Fibroblast of lung (primary cell): ENCODE data around the gene TRERF1.

Experiments
- EZH2 ChIP-seq: IDR thresholded peaks from 2 replicates; pipeline ENCODE4 v1.5.1; 2012; ENCODE audit warnings: low read length, control low read depth, mild to moderate bottlenecking; ENCODE audit errors: missing control alignments
- TF ChIP-seq, protein P1 (sequence below), 2 donors: IDR thresholded peaks in 1 of 2; conservative IDR thresholded peaks in 1 of 2; 1 replicate in 1 of 2; 2 replicates in 1 of 2; pipeline ENCODE4 v1.5.1; 2011 to 2012; ENCODE audit warnings: low read length in 2 of 2, control low read depth in 1 of 2, inconsistent platforms in 1 of 2, low read depth in 1 of 2, mild to moderate bottlenecking in 1 of 2

DNA sequence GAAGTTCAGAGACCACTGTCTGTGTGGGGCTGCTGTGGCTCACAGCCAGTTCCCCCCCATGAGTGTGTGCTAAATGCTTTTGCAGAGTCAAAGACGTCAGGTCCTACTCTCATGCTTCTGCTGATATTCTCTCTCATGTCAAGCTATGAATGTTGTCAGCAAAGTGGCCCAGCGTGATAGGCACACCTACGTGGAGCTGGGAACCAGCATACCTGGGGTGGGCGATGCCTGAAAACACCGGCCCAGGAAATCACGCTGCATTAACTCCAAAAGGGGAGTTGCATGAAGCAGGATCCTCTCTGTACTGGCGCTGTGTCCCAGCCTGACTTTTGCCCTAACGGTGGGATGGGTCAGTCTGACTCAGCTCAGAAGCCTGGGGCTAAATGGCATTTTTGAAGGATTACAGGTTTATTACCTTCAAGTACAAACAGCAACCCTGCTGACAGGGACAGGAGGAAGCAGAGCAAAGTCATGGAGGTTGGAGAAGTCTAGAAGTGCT, 225.0 kb downstream of the TRERF1 start:
- TF ChIP-seq EZH2: no peak
- TF ChIP-seq, protein P1, sequence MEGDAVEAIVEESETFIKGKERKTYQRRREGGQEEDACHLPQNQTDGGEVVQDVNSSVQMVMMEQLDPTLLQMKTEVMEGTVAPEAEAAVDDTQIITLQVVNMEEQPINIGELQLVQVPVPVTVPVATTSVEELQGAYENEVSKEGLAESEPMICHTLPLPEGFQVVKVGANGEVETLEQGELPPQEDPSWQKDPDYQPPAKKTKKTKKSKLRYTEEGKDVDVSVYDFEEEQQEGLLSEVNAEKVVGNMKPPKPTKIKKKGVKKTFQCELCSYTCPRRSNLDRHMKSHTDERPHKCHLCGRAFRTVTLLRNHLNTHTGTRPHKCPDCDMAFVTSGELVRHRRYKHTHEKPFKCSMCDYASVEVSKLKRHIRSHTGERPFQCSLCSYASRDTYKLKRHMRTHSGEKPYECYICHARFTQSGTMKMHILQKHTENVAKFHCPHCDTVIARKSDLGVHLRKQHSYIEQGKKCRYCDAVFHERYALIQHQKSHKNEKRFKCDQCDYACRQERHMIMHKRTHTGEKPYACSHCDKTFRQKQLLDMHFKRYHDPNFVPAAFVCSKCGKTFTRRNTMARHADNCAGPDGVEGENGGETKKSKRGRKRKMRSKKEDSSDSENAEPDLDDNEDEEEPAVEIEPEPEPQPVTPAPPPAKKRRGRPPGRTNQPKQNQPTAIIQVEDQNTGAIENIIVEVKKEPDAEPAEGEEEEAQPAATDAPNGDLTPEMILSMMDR (conservative IDR thresholded peaks at IDR 0.05 in 1 of 2, IDR thresholded peaks at IDR 0.05 in 1 of 2; ENCODE audit: low read depth in 1 of 2, low read length in 2 of 2): no peak
